WERI-Rb-1 (cell line): Measurements from ENCODE around the gene PTPRN.

Experiments used
- DNase-seq: peaks from one replicate; pipeline ENCODE4 v3.0.0-alpha.2; 2020
- H3K27ac ChIP-seq: fragments of 250-450 bp; sonication (Bioruptor Pico); 2 replicates; pipeline ENCODE4 v1.5.1; 2020; ENCODE audit warnings: mild to moderate bottlenecking, moderate library complexity
- H3K27me3 ChIP-seq: fragments of 250-450 bp; sonication (Bioruptor Pico); 2 replicates; pipeline ENCODE4 v1.5.1; 2021; ENCODE audit warnings: mild to moderate bottlenecking, low read depth, moderate library complexity; ENCODE audit not compliant: insufficient read depth, severe bottlenecking
- H3K36me3 ChIP-seq: fragments of 250-450 bp; sonication (Bioruptor Pico); 2 replicates; pipeline ENCODE4 v1.5.1; 2020; ENCODE audit warnings: mild to moderate bottlenecking, moderate library complexity
- H3K4me3 ChIP-seq: 2 replicates; pipeline ENCODE4 v1.5.1; 2011; ENCODE audit warnings: low read depth, mild to moderate bottlenecking, control low read depth, low read length
- H3K9me3 ChIP-seq: fragments of 250-450 bp; sonication (Bioruptor Pico); 2 replicates; pipeline ENCODE4 v1.5.1; 2021; ENCODE audit warnings: mild to moderate bottlenecking, moderate library complexity; ENCODE audit not compliant: severe bottlenecking
- TF ChIP-seq, protein P1 (sequence below): IDR thresholded peaks from 2 replicates; pipeline ENCODE4 v1.5.1; 2011; ENCODE audit warnings: low read depth, mild to moderate bottlenecking, control low read depth, inconsistent platforms, low read length

The PTPRN gene

DNA sequence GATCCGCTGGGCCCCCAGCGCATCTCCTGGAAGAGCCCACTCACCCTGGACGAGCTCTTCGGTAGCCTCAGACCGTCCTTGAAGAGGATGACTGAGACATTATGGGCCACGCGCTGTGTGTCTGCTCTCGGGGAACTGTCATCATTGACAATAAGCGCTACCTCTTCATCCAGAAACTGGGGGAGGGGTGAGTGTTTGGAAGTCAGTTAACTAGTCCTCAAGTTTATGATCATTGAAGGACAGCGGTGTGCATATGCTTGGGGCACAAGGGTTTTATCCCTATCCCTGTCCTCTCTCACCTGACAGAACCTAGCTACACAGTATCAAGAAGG lies 63.3 kb downstream of the PTPRN start:
- TF ChIP-seq, protein P1, sequence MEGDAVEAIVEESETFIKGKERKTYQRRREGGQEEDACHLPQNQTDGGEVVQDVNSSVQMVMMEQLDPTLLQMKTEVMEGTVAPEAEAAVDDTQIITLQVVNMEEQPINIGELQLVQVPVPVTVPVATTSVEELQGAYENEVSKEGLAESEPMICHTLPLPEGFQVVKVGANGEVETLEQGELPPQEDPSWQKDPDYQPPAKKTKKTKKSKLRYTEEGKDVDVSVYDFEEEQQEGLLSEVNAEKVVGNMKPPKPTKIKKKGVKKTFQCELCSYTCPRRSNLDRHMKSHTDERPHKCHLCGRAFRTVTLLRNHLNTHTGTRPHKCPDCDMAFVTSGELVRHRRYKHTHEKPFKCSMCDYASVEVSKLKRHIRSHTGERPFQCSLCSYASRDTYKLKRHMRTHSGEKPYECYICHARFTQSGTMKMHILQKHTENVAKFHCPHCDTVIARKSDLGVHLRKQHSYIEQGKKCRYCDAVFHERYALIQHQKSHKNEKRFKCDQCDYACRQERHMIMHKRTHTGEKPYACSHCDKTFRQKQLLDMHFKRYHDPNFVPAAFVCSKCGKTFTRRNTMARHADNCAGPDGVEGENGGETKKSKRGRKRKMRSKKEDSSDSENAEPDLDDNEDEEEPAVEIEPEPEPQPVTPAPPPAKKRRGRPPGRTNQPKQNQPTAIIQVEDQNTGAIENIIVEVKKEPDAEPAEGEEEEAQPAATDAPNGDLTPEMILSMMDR = no peak
- DNase-seq = peak; percentile 30
- Histone ChIP-seq H3K27me3 (no peaks in the 10 kb centered on the region), H3K27ac (peak overlapping the region; percentile 89), H3K9me3 (no peaks in the 10 kb centered on the region), H3K36me3 (peaks cover 40% of the 10 kb centered on the region), H3K4me3 (peak overlapping the region; percentile 96)

GRCh38 chr2:219245148-219245898 lies 63.9 kb downstream of the PTPRN start, which contains the start of the genes GLB1L and STK16:
TSS of gene GLB1L (minus strand) at chr2:219245444. CDS start at chr2:219243573, 1,871 bp downstream.
TSS of gene STK16 (plus strand) at chr2:219245479. CDS start at chr2:219246000, 521 bp downstream.
- TF ChIP-seq, protein P1 = 0 out of 2 replicates have a peak, but pooled peaks have one; percentile 2
- peak within 1 kb of the TSS; percentile 89 for H3K27ac ChIP-seq
- H3K27me3 ChIP-seq = no peaks in the 10 kb centered on the region
- H3K4me3 ChIP-seq = peak within 1 kb of the TSS; percentile 96
- peaks cover 35% of the 10 kb centered on the region for H3K36me3 ChIP-seq
- peak; percentile 94 for DNase-seq
- no peaks in the 10 kb centered on the region for H3K9me3 ChIP-seq

DNA sequence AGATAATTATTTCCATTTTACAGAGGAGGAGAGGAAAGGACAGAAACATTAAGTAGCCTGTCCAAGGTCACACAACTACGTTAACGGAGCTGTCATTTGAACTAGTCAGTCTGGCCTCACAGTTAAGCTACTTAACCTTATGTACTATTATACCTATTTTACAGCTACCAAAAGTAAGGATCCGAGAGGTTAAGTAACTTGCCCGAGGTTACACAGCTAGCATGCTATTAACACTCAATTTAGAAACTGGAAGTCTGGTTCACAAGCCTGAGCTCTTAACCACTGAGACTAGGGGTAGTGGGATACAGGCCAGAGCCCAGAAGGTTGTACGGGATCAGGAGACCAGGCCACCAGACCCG lies 64.4 kb downstream of the PTPRN start:
- Histone ChIP-seq H3K36me3 (peaks cover 29% of the 10 kb centered on the region), H3K27me3 (no peaks in the 10 kb centered on the region), H3K27ac (peak overlapping the region; percentile 89), H3K4me3 (peak overlapping the region; percentile 96), H3K9me3 (no peaks in the 10 kb centered on the region)
- no peak for DNase-seq
- TF ChIP-seq, protein P1 = no peak

DNA sequence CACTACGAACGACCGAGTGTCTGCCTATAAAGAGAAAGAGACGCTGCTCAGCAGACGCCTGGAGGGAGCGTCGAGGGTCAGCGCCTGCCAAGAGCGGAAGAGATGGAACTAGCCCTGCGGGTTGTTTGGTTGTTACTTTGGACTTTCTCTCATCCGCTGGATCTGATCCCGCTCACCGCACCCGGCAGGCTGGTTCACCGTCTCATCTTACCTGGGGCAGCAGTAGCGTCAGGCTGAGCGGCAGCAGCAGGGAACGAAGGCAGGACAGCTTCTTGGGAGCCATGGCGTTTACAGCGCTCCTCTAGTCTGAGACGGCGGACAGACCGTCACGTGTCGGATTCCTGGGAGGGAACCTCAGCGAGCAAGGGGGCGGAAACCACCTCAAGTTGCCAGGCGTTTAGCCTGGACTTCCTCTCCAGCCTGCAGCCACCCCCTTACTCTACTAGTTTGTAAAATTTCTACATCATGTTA lies 65.9 kb downstream of the PTPRN start:
- H3K9me3 ChIP-seq = no peaks in the 10 kb centered on the region
- no peak overlapping the region for H3K27ac ChIP-seq
- H3K4me3 ChIP-seq = no peak overlapping the region
- TF ChIP-seq, protein P1 = no peak
- H3K27me3 ChIP-seq = no peaks in the 10 kb centered on the region
- no peak for DNase-seq
- H3K36me3 ChIP-seq = peaks cover 16% of the 10 kb centered on the region
